K562 (cell line): ENCODE results near the gene THUMPD2. TPM values are rescaled to one million over a fixed set of nuclear protein-coding genes. Genes with fewer than 3 reads are reported as not detected.

ENCODE experiments used
- ATAC-seq: fragments of 200-7000 bp; cut with Tn5 transposase; 3 replicates; pipeline ENCODE4 v1.9.1; 2020; ENCODE audit warnings: moderate library complexity
- BruUV-seq: library from RNA; stranded (reverse); fragments of 400-500 nt; replicated peaks from 2 replicates; lab custom pipeline; 2021; lab: Mats Ljungman, UMichigan
- CTCF ChIA-PET: fragments of 300-600 bp; formaldehyde crosslinking; extraction: SDS; loops from one replicate; lab custom pipeline; 2021; ENCODE audit warnings: low intra/inter-chr PET ratio; lab: Yijun Ruan, JAX
- POLR2A ChIA-PET: fragments of 300-600, 350-650 bp; sonication (Branson Sonifier 250); formaldehyde crosslinking; extraction: SDS; loops from one replicate; lab custom pipeline; 2021; ENCODE audit warnings: antibody characterized with exemption, inconsistent platforms; lab: Yijun Ruan, JAX
- DNase-seq, 4 experiments: peaks; one replicate each; pipeline versions ENCODE4 v3.0.0 to v3.0.0-alpha.2; 2011 to 2018; ENCODE audit warnings: low spot score in 3 of 4, mixed read lengths in 3 of 4; ENCODE audit errors: extremely low read depth in 1 of 4
- FAIRE-seq: peaks from 2 replicates; lab custom pipeline; 2011; peaks lifted over from hg19 to GRCh38; lab: Jason Lieb, UNC
- H2AFZ ChIP-seq: 2 replicates; pipeline ENCODE4 v1.6.0; 2011; ENCODE audit warnings: low read depth, low read length, control low read depth, inconsistent platforms
- H3K27ac ChIP-seq: fragments of 200-600 bp; 3 replicates; pipeline ENCODE4 v1.8.0; 2011; ENCODE audit warnings: low read depth, mild to moderate bottlenecking, control low read depth, inconsistent platforms, low read length, moderate library complexity, mixed read lengths; ENCODE audit errors: extremely low read depth
- H3K27me3 ChIP-seq, 2 experiments: fragments of 300-600 bp in 1 of 2; 2 replicates in 1 of 2; 3 replicates in 1 of 2; pipeline versions ENCODE4 v1.6.0 to v1.8.0; 2011; ENCODE audit warnings: inconsistent platforms in 2 of 2, low read length in 2 of 2, mild to moderate bottlenecking in 1 of 2, mixed read lengths in 1 of 2, moderate library complexity in 1 of 2; ENCODE audit not compliant: control insufficient read depth in 2 of 2, insufficient read depth in 2 of 2
- H3K36me3 ChIP-seq: fragments of 300-600 bp; 3 replicates; pipeline ENCODE4 v1.8.0; 2011; ENCODE audit warnings: mild to moderate bottlenecking, low read length, inconsistent platforms; ENCODE audit not compliant: control insufficient read depth, insufficient read depth
- H3K4me1 ChIP-seq, 2 experiments: fragments of 200-600 bp in 1 of 2; replicated peaks in 1 of 2; 2 replicates in 1 of 2; 3 replicates in 1 of 2; pipeline versions ENCODE4 v1.5.1 to v1.8.0; 2011; ENCODE audit warnings: inconsistent platforms in 2 of 2, low read length in 2 of 2, mild to moderate bottlenecking in 1 of 2, mixed read lengths in 1 of 2, moderate library complexity in 1 of 2; ENCODE audit not compliant: control insufficient read depth in 2 of 2, insufficient read depth in 2 of 2
- H3K4me2 ChIP-seq: 2 replicates; pipeline ENCODE4 v1.6.1; 2011; ENCODE audit warnings: low read length, control low read depth, inconsistent platforms, mixed read lengths; ENCODE audit not compliant: insufficient read depth
- H3K4me3 ChIP-seq: fragments of 200-600 bp; sonication (generic), shearing (Covaris generic); 2 replicates; pipeline ENCODE4 v1.5.1; 2016; ENCODE audit warnings: control low read depth, inconsistent platforms
- H3K79me2 ChIP-seq: fragments of 200-600 bp; 3 replicates; pipeline ENCODE4 v1.8.0; 2011; ENCODE audit warnings: low read length, inconsistent platforms; ENCODE audit not compliant: control insufficient read depth, insufficient read depth
- H3K9ac ChIP-seq, 2 experiments: 2 replicates each; pipeline versions ENCODE4 v1.6.0 to v1.6.1; 2011; ENCODE audit warnings: low read depth in 2 of 2, low read length in 2 of 2, control low read depth in 1 of 2, inconsistent platforms in 1 of 2, mild to moderate bottlenecking in 1 of 2, mixed read lengths in 1 of 2; ENCODE audit not compliant: insufficient read depth in 1 of 2
- H3K9me1 ChIP-seq: one replicate; pipeline ENCODE4 v1.6.0; 2011; ENCODE audit warnings: inconsistent platforms, mild to moderate bottlenecking, low read length, moderate library complexity; ENCODE audit not compliant: control insufficient read depth, insufficient read depth
- H3K9me3 ChIP-seq: replicated peaks from 2 replicates; pipeline ENCODE4 v1.5.1; 2011; ENCODE audit warnings: low read depth, low read length, inconsistent platforms; ENCODE audit not compliant: control insufficient read depth, insufficient read depth
- H4K20me1 ChIP-seq: replicated peaks from 2 replicates; pipeline ENCODE4 v1.6.1; 2011; ENCODE audit warnings: low read length, inconsistent platforms, mixed read lengths; ENCODE audit not compliant: control insufficient read depth, insufficient read depth
- DACH1 ChIP-seq: fragments of 450-650 bp; IDR thresholded peaks from 2 replicates; pipeline ENCODE4 v1.6.1; 2018; ENCODE audit not compliant: partially characterized antibody
- HDAC6 ChIP-seq: IDR thresholded peaks from 2 replicates; pipeline ENCODE4 v1.6.1; 2012; ENCODE audit warnings: low read depth, mild to moderate bottlenecking, control low read depth, inconsistent platforms, low read length, moderate library complexity
- KLF16 ChIP-seq: IDR thresholded peaks from 2 replicates; pipeline ENCODE4 v1.6.1; 2016; ENCODE audit warnings: antibody characterized with exemption
- MCM5 ChIP-seq: fragments of 450-650 bp; IDR thresholded peaks from 2 replicates; pipeline ENCODE4 v1.6.1; 2016; ENCODE audit warnings: low read depth
- MEIS2 ChIP-seq: fragments of 450-650 bp; IDR thresholded peaks from 2 replicates; pipeline ENCODE4 v1.6.1; 2014; ENCODE audit warnings: mild to moderate bottlenecking; ENCODE audit not compliant: partially characterized antibody
- RBM14 ChIP-seq: fragments of 200-400 bp; formaldehyde crosslinking; IDR thresholded peaks from 2 replicates; pipeline ENCODE4 v1.6.1; 2018; ENCODE audit warnings: low read depth, mild to moderate bottlenecking, low read length, moderate library complexity, borderline replicate concordance; ENCODE audit not compliant: insufficient read depth
- RBM22 ChIP-seq: fragments of 200-400 bp; formaldehyde crosslinking; IDR thresholded peaks from 2 replicates; pipeline ENCODE4 v1.6.1; 2018; ENCODE audit warnings: low read length, low read depth; ENCODE audit not compliant: poor library complexity, severe bottlenecking
- ZNF134 ChIP-seq: fragments of 250-450 bp; sonication (Bioruptor Pico); conservative IDR thresholded peaks from 2 replicates; pipeline ENCODE4 v1.4.0; 2020
- ZNF146 ChIP-seq: IDR thresholded peaks from one replicate; pipeline ENCODE4 v1.6.1; 2018; ENCODE audit warnings: missing compliant biosample characterization; ENCODE audit not compliant: unreplicated experiment
- ZNF830 ChIP-seq: fragments of 250-450 bp; sonication (Bioruptor Pico); IDR thresholded peaks from 2 replicates; pipeline ENCODE4 v1.5.0; 2021; ENCODE audit warnings: mild to moderate bottlenecking
- WGBS: fragments of 100-300 bp; shearing (Covaris generic); methylation state at CpG from one replicate; pipeline ENCODE4 v1.1.6; 2016; ENCODE audit warnings: low coverage, mixed read lengths; ENCODE audit not compliant: insufficient coverage; ENCODE audit errors: missing lambda C conversion rate; 5-methylcytosine and 5-hydroxymethylcytosine counted together
- in situ Hi-C: fragments of 300-500 bp; cut with MboI; formaldehyde crosslinking; loops from 4 replicates; pipeline ENCODE4 v1.15.0; 2018; ENCODE audit warnings: inconsistent platforms, mixed read lengths
- intact Hi-C: fragments of 100-400 bp; cut with micrococcal nuclease; formaldehyde crosslinking; loops from 2 replicates; pipeline ENCODE4 v1.14.2; 2022
- polyA plus RNA-seq, 8 experiments: library from polyadenylated mRNA; depleted of rRNA in 4 of 8; stranded (reverse) in 5 of 8; unstranded in 3 of 8; fragments of >200 nt; fragmentation: Nextera tagmentation in 2 of 8; fragmentation: Illumina TruSeq in 1 of 8; extraction: Ambion mirVana in 2 of 8; extraction: Trizol in 1 of 8; gene quantifications; 2 replicates each; pipeline versions ENCODE4 v1.2.1 to v1.2.3, GENCODE V29; 2011 to 2014; ENCODE audit warnings: inconsistent platforms in 1 of 8, missing spikeins in 1 of 8
- total RNA-seq, 7 experiments: library from RNA; depleted of rRNA in 6 of 7; stranded (reverse); fragments of >200 nt in 6 of 7; fragmentation: Illumina TruSeq in 2 of 7; extraction: Trizol in 2 of 7; gene quantifications; 2 replicates each; pipeline versions ENCODE4 v1.2.1 to v1.2.3, GENCODE V29; 2011 to 2021; ENCODE audit warnings: low replicate concordance in 1 of 7
- TF ChIP-seq, protein P1 (sequence below): IDR thresholded peaks from 2 replicates; pipeline ENCODE4 v1.6.1; 2011; ENCODE audit warnings: borderline replicate concordance, low read depth, mild to moderate bottlenecking, moderate library complexity, low read length; ENCODE audit not compliant: insufficient read depth, poor library complexity, severe bottlenecking
- TF ChIP-seq, protein P2 (sequence below), 2 experiments: fragments of 450-650 bp in 1 of 2; IDR thresholded peaks; 2 replicates each; pipeline ENCODE4 v1.6.1; 2011 to 2017; ENCODE audit warnings: low read depth in 2 of 2, antibody characterized with exemption in 1 of 2, borderline replicate concordance in 1 of 2, low read length in 1 of 2, mild to moderate bottlenecking in 1 of 2, mixed read lengths in 1 of 2; ENCODE audit not compliant: control insufficient read depth in 1 of 2
- TF ChIP-seq, protein P3 (sequence below): fragments of 450-650 bp; conservative IDR thresholded peaks from 2 replicates; pipeline ENCODE4 v1.6.1; 2016; ENCODE audit warnings: missing genetic modification characterization, low read depth, mild to moderate bottlenecking, control low read depth, missing compliant biosample characterization

THUMPD2 gene
- total and polyA plus RNA-seq, 9 of the 15 experiments (the other 6 are each of a cell fraction or from before 2014, with no cell fraction given) = 9.6 to 40.4 (median 24.0) TPM

DNA sequence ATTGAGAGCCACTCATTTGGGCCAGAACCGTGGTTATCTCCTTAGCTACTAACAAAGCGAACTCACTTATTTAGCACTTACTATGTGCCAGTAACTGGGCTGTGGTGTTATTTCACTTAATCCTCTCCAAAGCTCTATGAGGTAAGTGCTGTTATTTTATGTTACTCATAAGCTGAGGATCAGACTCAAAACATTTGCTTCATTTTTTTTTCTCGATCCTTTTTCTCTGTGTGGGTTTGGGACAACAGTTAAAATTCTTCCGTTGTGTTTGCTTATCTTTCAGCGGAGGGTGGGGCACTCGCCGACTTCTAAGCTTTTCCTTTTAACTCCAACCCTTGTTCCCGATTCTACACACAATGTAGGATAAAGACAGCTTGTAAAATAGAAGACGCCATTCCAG is 60.6 kb downstream of the THUMPD2 start:
- H2AFZ ChIP-seq = no peak overlapping the region
- H3K36me3 ChIP-seq = no peaks in the 10 kb centered on the region
- no peak overlapping the region for H3K9ac ChIP-seq
- H3K9me3 ChIP-seq = no peaks in the 10 kb centered on the region
- 3% methylated on average over 9 of the region's 9 CpGs for WGBS
- H3K4me3 ChIP-seq = no peak overlapping the region
- ATAC-seq = peak; percentile 44; the same call in 2 of the 3 replicates
- H3K27me3 ChIP-seq = peaks cover 9 to 19% of the 10 kb centered on the region in 2 experiments; a peak in 4 of 5 replicates
- H3K4me1 ChIP-seq = no peaks in the 10 kb centered on the region
- POLR2A ChIA-PET = interaction anchor here (1.4 kb wide), 1 partner anchor 10 kb away, joined by 4 read pairs; no protein-coding TSS in a partner anchor
- intact Hi-C loops = no loop called here
- H3K27ac ChIP-seq = no peak overlapping the region
- H4K20me1 ChIP-seq = no peaks in the 10 kb centered on the region
- no peak for DNase-seq
- no TSS peak for BruUV-seq
- in situ Hi-C loops = no loop called here
- peak; percentile 15 for FAIRE-seq
- H3K79me2 ChIP-seq = no peaks in the 10 kb centered on the region
- no peaks in the 10 kb centered on the region for H3K9me1 ChIP-seq
- no peak overlapping the region for H3K4me2 ChIP-seq
- CTCF ChIA-PET = interaction anchor here (0.6 kb wide), 1 partner anchor 978 kb away, joined by 10 read pairs; no protein-coding TSS in a partner anchor
- TF ChIP-seq KLF16 = no peak
- TF ChIP-seq ZNF146 (CRISPR knock-in tag) = no peak
- TF ChIP-seq RBM22 = no peak
- TF ChIP-seq, protein P1, sequence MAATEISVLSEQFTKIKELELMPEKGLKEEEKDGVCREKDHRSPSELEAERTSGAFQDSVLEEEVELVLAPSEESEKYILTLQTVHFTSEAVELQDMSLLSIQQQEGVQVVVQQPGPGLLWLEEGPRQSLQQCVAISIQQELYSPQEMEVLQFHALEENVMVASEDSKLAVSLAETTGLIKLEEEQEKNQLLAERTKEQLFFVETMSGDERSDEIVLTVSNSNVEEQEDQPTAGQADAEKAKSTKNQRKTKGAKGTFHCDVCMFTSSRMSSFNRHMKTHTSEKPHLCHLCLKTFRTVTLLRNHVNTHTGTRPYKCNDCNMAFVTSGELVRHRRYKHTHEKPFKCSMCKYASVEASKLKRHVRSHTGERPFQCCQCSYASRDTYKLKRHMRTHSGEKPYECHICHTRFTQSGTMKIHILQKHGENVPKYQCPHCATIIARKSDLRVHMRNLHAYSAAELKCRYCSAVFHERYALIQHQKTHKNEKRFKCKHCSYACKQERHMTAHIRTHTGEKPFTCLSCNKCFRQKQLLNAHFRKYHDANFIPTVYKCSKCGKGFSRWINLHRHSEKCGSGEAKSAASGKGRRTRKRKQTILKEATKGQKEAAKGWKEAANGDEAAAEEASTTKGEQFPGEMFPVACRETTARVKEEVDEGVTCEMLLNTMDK = no peak
- TF ChIP-seq, protein P2, sequence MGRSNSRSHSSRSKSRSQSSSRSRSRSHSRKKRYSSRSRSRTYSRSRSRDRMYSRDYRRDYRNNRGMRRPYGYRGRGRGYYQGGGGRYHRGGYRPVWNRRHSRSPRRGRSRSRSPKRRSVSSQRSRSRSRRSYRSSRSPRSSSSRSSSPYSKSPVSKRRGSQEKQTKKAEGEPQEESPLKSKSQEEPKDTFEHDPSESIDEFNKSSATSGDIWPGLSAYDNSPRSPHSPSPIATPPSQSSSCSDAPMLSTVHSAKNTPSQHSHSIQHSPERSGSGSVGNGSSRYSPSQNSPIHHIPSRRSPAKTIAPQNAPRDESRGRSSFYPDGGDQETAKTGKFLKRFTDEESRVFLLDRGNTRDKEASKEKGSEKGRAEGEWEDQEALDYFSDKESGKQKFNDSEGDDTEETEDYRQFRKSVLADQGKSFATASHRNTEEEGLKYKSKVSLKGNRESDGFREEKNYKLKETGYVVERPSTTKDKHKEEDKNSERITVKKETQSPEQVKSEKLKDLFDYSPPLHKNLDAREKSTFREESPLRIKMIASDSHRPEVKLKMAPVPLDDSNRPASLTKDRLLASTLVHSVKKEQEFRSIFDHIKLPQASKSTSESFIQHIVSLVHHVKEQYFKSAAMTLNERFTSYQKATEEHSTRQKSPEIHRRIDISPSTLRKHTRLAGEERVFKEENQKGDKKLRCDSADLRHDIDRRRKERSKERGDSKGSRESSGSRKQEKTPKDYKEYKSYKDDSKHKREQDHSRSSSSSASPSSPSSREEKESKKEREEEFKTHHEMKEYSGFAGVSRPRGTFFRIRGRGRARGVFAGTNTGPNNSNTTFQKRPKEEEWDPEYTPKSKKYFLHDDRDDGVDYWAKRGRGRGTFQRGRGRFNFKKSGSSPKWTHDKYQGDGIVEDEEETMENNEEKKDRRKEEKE (IDR thresholded peaks at IDR 0.05; ENCODE audit: borderline replicate concordance in 1 of 2, control insufficient read depth in 1 of 2, low read depth in 2 of 2, low read length in 1 of 2) = no peak
- no peak for TF ChIP-seq ZNF134 (CRISPR knock-in tag)
- TF ChIP-seq MEIS2 = no peak
- TF ChIP-seq, protein P3, sequence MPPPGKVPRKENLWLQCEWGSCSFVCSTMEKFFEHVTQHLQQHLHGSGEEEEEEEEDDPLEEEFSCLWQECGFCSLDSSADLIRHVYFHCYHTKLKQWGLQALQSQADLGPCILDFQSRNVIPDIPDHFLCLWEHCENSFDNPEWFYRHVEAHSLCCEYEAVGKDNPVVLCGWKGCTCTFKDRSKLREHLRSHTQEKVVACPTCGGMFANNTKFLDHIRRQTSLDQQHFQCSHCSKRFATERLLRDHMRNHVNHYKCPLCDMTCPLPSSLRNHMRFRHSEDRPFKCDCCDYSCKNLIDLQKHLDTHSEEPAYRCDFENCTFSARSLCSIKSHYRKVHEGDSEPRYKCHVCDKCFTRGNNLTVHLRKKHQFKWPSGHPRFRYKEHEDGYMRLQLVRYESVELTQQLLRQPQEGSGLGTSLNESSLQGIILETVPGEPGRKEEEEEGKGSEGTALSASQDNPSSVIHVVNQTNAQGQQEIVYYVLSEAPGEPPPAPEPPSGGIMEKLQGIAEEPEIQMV (tag) = no peak
- no peak for TF ChIP-seq DACH1
- TF ChIP-seq MCM5 = no peak
- TF ChIP-seq ZNF830 = no peak
- TF ChIP-seq RBM14 = no peak
- no peak for TF ChIP-seq HDAC6
